Natural killer cell treated with Interleukin-12 subunit alpha and Interleukin-12 subunit beta and Interleukin-15 and Interleukin-18, amount 100 ng/mL, for 72 hours (primary cell): ENCODE results near the gene ADAM17. TPM values are rescaled to one million over a fixed set of nuclear protein-coding genes. Genes with fewer than 3 reads are reported as not detected.
"Not testable (repeated sequence)": the region's sequence is repeated elsewhere in the genome, so short reads cannot be mapped to it uniquely, and the experiment has no call there.

Experiments used
- ATAC-seq, 2 donors: fragments of 150-1000 bp; cut with Tn5 transposase in 1 of 2; sonication (Bioruptor Pico), chemical (Tn5 transposase) in 1 of 2; 2 replicates each; pipeline ENCODE4 v1.10.0; 2021
- DNase-seq: peaks from one replicate; pipeline ENCODE4 v3.0.0; 2022; ENCODE audit warnings: low spot score
- H3K27ac Mint-ChIP-seq, 2 donors: 1 replicate in 1 of 2; 2 replicates in 1 of 2; pipeline ENCODE4 v1.8.0; 2022; ENCODE audit warnings: mixed read lengths in 2 of 2, mild to moderate bottlenecking in 1 of 2, moderate library complexity in 1 of 2
- H3K27me3 Mint-ChIP-seq, 2 donors: 1 replicate in 1 of 2; 2 replicates in 1 of 2; pipeline ENCODE4 v1.8.0; 2022; ENCODE audit warnings: mixed read lengths in 2 of 2
- H3K36me3 Mint-ChIP-seq: one replicate; pipeline ENCODE4 v1.8.0; 2022; ENCODE audit warnings: mixed read lengths
- H3K4me1 Mint-ChIP-seq, 2 donors: 1 replicate in 1 of 2; 2 replicates in 1 of 2; pipeline ENCODE4 v1.8.0; 2022; ENCODE audit warnings: low read depth in 2 of 2, mixed read lengths in 2 of 2, mild to moderate bottlenecking in 1 of 2
- H3K4me3 Mint-ChIP-seq: one replicate; pipeline ENCODE4 v1.8.0; 2022; ENCODE audit warnings: mixed read lengths
- H3K9me3 Mint-ChIP-seq: 2 replicates; pipeline ENCODE4 v1.8.0; 2022; ENCODE audit warnings: mixed read lengths
- total RNA-seq, 2 donors: library from RNA; stranded (reverse); gene quantifications; one replicate each; pipeline ENCODE4 v1.2.3, GENCODE V29; 2022

The ADAM17 gene
- total RNA-seq, 2 donors from 2014 or later, result 62.1 to 85.1 TPM

DNA sequence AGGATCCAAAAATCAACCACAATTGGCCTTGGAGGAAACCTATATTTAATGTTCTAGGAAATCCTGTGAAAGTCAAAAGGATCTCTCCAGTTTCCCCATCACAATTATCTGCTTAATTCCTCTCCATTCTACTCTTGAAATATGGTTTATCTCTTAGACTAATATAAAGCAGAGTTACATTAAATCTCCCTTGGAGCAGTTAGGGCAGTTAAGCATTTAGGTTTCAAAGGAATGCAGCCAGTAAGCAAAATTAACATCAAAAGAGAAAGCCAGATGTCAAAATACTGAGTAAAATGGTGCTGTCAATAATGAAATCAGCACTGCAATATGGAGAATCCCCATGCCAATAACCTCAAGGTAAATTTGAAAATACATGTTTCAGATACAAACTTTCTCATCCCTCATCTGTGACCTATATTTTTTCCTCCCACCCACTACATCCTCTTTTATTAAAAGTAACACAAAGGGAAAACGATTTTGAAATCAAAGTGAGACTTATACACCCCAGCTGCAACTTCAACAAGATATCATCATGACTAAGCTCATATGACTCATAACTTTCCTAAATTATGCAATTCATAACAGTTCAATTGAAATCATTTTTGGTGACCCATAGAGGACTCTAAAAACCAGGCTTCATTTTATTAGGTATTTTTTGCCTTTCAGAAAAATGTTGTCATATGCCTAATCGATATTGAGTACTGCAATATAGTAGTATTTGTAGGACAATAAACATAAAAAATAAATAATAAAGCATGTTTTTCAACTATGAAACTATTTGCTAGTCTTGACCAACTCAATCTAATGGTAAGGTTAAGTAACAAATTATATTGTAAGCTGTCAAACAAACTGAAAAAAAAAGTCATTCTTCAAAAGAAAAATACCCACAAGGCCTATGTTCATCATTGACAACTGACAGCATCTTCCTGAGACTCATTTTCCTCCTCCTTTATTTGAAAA lies 3.1 kb downstream of the ADAM17 start:
- Mint-ChIP-seq H3K9me3 (no peaks in the 10 kb centered on the region), H3K4me3 (peak overlapping the region; percentile 95), H3K4me1 (peaks cover 58 to 68% of the 10 kb centered on the region in 2 donors), H3K27ac (peak overlapping the region; percentile 94), H3K27me3 (no peaks in the 10 kb centered on the region), H3K36me3 (peaks cover 15% of the 10 kb centered on the region)
- DNase-seq (no peak), ATAC-seq (peak; percentile 28 to 64)

DNA sequence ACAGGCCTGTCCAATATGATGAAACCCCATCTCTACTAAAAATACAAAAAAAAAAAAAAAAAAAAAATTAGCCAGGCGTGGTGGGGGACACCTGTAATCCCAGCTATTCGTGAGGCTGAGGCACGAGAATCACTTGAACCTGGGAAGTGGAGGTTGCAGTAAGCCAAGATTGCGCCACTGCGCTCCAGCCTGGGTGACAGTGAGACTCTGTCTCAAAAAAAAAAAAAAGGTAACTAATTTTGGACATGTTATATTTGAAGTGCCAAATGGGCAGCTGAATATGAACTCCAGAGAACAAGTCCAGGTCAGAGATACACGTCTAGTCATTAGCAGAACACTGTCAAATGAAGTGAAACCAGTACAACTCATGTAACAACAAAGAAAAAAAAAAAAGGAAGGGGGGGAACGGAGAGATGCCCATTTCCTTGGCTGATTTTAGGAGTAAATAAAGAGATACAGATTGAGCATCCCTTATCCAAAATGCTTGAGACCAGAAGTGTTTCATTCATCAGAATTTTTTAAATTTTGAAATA lies 4.7 kb downstream of the ADAM17 start:
- DNase-seq, H3K9me3 Mint-ChIP-seq, ATAC-seq, H3K27me3 Mint-ChIP-seq: not testable (repeated sequence)
- H3K4me1 Mint-ChIP-seq, result peaks cover 63 to 71% of the 10 kb centered on the region in 2 donors
- peak overlapping the region; percentile 95 for H3K4me3 Mint-ChIP-seq
- H3K27ac Mint-ChIP-seq, result peak overlapping the region; percentile 94
- H3K36me3 Mint-ChIP-seq, result peaks cover 15% of the 10 kb centered on the region

DNA sequence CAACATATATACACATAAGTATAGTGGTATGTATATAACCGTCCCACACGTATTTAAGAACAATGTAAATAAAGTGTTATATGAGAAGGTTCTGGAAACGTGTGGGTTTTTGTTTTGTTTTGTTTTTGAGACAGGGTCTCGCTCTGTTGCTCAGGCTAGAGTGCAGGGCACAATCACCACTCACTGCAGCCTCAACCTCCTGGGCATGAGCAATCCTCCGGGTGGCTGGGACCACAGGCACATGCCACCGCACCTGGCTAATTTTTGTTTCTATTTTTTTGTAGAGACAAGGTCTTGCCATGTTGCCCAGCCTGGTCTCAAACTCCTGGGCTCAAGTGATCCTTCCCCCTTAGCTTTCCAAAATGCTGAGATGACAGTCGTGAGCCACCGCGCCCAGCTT lies 6.2 kb downstream of the ADAM17 start:
- Mint-ChIP-seq H3K9me3 (no peaks in the 10 kb centered on the region), H3K27ac (peak overlapping the region; percentile 85 to 94), H3K4me3 (peak overlapping the region; percentile 63), H3K36me3 (peaks cover 7% of the 10 kb centered on the region), H3K4me1 (peaks cover 68 to 75% of the 10 kb centered on the region in 2 donors), H3K27me3 (no peaks in the 10 kb centered on the region)
- no peak for DNase-seq
- ATAC-seq, result no peak

DNA sequence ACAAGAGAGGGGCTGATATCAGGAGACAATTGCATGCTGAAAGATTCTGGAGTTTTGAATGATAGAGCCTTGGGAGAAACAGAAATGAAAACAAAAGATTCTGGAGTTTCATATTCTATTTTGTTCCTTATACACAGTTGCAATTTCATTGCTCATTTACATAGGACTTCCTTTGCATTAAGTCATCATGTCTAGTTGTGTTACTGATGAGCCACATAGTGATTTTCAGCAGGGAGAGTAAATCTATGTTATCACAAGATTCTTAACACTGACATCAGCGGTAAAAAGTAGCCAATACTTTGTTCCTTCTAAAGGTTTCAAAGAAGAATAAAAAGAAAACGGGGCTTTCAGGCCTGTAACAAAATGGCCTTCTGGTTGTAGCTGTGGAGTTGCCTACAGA lies 7.1 kb downstream of the ADAM17 start:
- ATAC-seq, result peak; percentile 81 to 85
- Mint-ChIP-seq H3K4me3 (peak overlapping the region; percentile 82), H3K27ac (peak overlapping the region; percentile 85 to 94), H3K36me3 (peaks cover 7% of the 10 kb centered on the region), H3K4me1 (peaks cover 65 to 77% of the 10 kb centered on the region in 2 donors), H3K9me3 (no peaks in the 10 kb centered on the region), H3K27me3 (no peaks in the 10 kb centered on the region)
- DNase-seq, result no peak

DNA sequence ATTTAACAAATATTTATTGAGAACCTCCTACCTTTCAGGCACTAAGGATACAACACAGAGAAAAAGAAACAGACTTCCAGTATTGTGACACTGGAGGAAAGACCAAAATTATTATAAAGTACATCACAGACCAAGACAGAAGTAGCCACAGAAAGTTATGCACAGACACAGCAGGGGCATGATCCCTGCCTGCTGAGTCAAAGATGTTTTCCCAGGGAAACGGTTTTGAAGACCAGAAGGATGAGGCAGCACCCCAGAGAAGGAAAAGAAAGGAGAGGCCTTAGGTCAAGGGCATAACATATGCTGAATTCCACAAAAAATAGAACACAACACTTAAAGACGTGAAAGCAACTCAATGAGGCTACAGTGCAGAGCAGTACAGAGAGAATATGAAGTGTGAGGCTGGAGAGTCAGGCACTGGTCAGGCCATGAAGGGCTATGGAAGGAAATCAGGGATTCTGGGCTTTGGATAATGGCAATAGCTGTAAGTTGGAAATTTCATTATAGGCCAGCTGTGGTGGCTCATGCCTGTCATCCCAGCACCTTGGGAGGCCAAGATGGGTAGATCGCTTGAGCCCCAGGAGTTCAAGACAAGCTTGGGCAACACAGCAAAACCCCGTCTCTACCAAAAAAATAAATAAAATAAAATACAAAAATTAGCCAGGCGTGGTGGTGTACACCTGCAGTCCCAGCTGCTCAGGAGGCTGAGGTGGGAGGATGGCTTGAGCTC lies 8.2 kb downstream of the ADAM17 start:
- H3K36me3 Mint-ChIP-seq, result peaks cover 5% of the 10 kb centered on the region
- H3K27ac Mint-ChIP-seq, result peak overlapping the region; percentile 85 to 94
- H3K9me3 Mint-ChIP-seq, result no peaks in the 10 kb centered on the region
- no peak for ATAC-seq
- peaks cover 62 to 70% of the 10 kb centered on the region in 2 donors for H3K4me1 Mint-ChIP-seq
- no peak for DNase-seq
- no peaks in the 10 kb centered on the region for H3K27me3 Mint-ChIP-seq
- peak overlapping the region; percentile 82 for H3K4me3 Mint-ChIP-seq

DNA sequence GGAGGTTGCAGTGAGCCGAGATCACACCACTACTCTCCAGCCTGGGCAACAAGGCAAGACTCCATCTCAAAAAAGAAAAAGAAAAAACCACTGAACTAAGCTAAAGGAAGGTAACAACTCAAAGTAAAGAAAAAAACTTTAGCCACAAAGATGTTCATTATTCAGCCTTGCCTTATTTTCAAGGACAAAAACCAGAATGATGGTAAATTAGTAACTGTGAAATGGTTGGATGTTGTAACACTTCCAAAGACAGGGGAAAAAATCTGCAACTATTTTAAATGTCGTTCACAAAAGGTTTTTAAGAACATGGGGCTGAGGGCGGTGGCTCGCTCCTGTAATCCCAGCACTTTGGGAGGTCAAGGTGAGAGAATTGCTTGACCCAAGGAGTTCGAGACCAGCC lies 10.1 kb downstream of the ADAM17 start:
- no peak for DNase-seq

DNA sequence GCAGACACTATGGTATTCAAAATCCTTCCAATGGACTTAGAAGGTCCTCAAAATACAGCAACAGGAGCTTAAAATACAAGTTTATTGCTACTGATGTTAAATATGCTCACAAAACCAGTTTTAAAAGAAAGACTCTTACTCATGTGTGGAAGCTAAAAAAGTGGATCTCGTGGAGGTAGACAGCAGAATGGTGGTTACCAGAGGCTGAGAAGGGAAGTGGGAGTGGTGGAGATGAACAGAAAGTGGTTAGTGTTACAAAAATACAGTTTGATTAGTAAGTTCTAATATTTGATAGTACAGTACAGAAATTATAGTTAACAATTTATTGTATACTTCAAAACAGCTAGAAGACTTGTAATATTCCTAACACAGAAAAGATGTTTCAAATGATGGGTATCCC lies 12.1 kb downstream of the ADAM17 start:
- ATAC-seq, result no peak
- Mint-ChIP-seq H3K4me1 (peaks cover 52 to 59% of the 10 kb centered on the region in 2 donors), H3K36me3 (no peaks in the 10 kb centered on the region), H3K4me3 (peak overlapping the region; percentile 67), H3K27ac (peak overlapping the region; percentile 62 to 94), H3K9me3 (no peaks in the 10 kb centered on the region), H3K27me3 (no peaks in the 10 kb centered on the region)
- DNase-seq, result no peak

More for the DNA sequence above, 10.1 kb downstream of the ADAM17 start:
- no peaks in the 10 kb centered on the region for H3K27me3 Mint-ChIP-seq
- H3K27ac Mint-ChIP-seq, result peak overlapping the region; percentile 62 to 94
- H3K36me3 Mint-ChIP-seq, result no peaks in the 10 kb centered on the region
- no peaks in the 10 kb centered on the region for H3K9me3 Mint-ChIP-seq
- peaks cover 54 to 60% of the 10 kb centered on the region in 2 donors for H3K4me1 Mint-ChIP-seq
- ATAC-seq, result no peak
- peak overlapping the region; percentile 41 for H3K4me3 Mint-ChIP-seq

DNA sequence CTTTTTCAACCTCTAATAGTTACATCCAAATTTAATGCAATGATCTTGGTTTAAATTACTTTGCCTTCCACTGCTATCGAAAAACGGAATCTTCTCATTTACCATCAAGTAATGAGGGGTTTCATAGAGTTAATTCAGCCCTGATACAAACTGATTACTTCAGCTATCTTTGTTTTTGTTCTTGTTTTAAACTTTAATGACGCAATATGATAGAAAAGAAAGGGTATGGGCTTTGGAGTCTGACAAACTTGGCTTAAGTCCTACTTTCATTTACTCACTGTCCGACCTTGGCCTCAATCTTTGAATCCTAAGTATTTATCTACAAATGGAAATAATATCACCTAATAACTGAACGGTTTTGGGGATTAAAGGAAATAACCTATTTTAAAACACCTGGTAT lies 16.1 kb downstream of the ADAM17 start:
- ATAC-seq (no peak), DNase-seq (no peak)
- Mint-ChIP-seq H3K4me1 (peaks cover 40% of the 10 kb centered on the region in 2 donors), H3K27me3 (no peaks in the 10 kb centered on the region), H3K36me3 (no peaks in the 10 kb centered on the region), H3K27ac (no peak overlapping the region), H3K4me3 (no peak overlapping the region), H3K9me3 (no peaks in the 10 kb centered on the region)

DNA sequence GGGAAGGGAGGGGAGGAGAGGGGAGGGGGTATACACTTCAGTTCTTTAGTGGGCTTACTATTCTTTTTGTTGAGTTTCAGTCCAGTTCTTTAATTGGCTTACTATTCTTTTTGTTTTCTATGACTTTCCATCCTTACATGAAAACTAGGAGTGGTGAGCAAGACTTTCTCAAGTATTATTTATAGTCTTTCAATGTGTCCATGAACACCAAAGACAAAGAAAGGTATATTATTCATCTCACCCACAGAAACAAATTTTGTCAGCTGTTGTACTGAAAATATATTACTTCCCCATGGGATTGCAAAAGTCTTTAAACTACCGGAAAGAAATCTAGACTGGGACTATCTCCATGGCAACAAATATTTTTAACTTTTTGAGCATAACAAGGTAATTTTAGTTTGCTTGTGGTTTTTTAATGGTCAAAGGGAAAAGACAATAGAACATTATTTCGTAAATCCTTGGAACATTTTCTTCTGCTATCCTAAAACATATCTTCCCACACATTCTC lies 17.6 kb downstream of the ADAM17 start:
- H3K27me3 Mint-ChIP-seq, result no peaks in the 10 kb centered on the region
- H3K4me1 Mint-ChIP-seq, result peaks cover 35% of the 10 kb centered on the region in 2 donors
- peak overlapping the region in 1 of 2 donors; percentile 69 for H3K27ac Mint-ChIP-seq
- ATAC-seq, result no peak
- no peak overlapping the region for H3K4me3 Mint-ChIP-seq
- H3K9me3 Mint-ChIP-seq, result no peaks in the 10 kb centered on the region
- no peaks in the 10 kb centered on the region for H3K36me3 Mint-ChIP-seq
- DNase-seq, result no peak

DNA sequence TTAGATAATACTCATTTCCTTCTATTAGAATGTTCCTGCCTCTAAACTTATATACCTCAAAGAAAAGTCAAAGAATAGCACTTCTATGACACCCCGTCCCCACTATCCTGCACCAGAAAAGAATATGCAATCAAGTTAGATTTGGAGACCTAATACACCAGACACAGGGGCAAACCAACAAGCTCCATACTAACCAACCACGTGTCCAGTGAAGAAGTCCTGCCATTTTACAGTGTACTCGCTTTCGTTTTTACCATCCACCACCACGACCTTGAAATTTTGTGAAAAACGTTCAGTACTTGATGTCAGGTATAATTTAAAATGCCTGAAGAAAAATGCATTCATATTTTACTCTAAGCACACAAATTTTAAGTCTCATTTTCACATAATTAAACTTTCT lies 19.1 kb downstream of the ADAM17 start:
- DNase-seq (no peak), ATAC-seq (no peak)
- no peaks in the 10 kb centered on the region for H3K27me3 Mint-ChIP-seq
- H3K27ac Mint-ChIP-seq, result peak overlapping the region; percentile 6 to 69
- no peaks in the 10 kb centered on the region for H3K36me3 Mint-ChIP-seq
- peaks cover 34 to 35% of the 10 kb centered on the region in 2 donors for H3K4me1 Mint-ChIP-seq
- no peak overlapping the region for H3K4me3 Mint-ChIP-seq
- H3K9me3 Mint-ChIP-seq, result no peaks in the 10 kb centered on the region

DNA sequence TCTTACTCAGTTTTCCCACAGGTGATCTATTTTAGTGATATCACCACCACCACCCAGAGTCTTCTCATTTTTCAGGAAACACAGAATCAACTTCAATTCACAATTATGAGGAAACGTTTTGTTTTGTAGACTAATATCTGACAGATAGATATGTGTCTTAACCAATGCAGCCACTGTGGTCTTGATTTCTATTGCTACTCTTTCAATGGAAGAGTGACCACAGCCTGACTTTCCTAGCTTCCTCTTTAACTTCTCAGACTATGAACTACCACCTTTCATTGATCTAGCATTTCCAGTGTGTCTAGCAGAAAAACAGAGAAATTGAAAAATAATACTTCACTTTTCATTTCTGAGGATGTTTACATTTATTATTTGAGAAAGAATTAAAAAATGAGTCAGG lies 20.5 kb downstream of the ADAM17 start:
- H3K27me3 Mint-ChIP-seq, result no peaks in the 10 kb centered on the region
- no peaks in the 10 kb centered on the region for H3K36me3 Mint-ChIP-seq
- DNase-seq (no peak), ATAC-seq (no peak)
- no peaks in the 10 kb centered on the region for H3K9me3 Mint-ChIP-seq
- no peak overlapping the region for H3K4me3 Mint-ChIP-seq
- H3K27ac Mint-ChIP-seq, result peak overlapping the region; percentile 12 to 14
- H3K4me1 Mint-ChIP-seq, result peaks cover 30 to 31% of the 10 kb centered on the region in 2 donors

DNA sequence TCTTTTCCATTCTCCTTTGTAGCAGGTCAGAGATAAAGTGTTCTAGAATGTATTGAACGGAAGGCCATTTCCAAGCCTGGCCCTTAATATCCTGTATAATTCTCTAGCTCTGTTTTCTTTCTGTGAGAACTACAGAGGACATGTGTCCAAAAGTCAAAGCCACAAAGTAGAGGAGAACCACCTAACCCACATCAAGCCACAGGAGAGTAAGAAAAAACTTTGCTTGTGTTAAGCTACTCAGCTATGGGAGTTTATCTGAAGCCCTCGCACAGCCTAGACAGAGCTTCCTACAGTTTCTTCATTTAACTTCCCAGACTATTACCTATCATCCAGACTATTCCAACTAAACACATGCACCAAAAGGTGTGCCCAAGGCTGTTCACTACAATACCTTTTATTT lies 22.0 kb downstream of the ADAM17 start:
- Mint-ChIP-seq H3K36me3 (no peaks in the 10 kb centered on the region), H3K27me3 (no peaks in the 10 kb centered on the region), H3K4me1 (peaks cover 22 to 27% of the 10 kb centered on the region in 2 donors), H3K27ac (no peak overlapping the region), H3K9me3 (no peaks in the 10 kb centered on the region), H3K4me3 (no peak overlapping the region)
- no peak for DNase-seq
- ATAC-seq, result no peak

DNA sequence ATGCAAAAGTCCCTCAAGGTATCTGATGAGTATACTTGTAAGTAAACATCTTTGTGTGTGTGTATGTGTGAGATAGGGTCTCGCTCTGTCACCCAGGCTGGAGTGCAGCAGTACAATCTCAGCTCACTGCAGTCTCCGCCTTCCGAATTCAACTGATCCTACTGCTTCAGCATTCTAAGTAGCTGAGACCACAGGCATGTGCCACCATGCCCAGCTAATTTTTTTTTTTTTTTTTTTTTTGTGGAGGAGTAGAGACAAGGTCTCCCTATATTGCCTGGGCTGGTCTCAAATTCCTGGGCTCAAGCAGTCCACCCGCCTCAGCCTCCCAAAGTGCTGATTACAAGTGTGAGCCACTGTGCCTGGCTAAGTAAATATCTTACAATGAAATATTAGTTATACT lies 23.2 kb downstream of the ADAM17 start:
- ATAC-seq, result no peak
- Mint-ChIP-seq H3K9me3 (no peaks in the 10 kb centered on the region), H3K27me3 (no peaks in the 10 kb centered on the region), H3K4me1 (peaks cover 20 to 27% of the 10 kb centered on the region in 2 donors), H3K36me3 (peaks cover 5% of the 10 kb centered on the region), H3K27ac (no peak overlapping the region), H3K4me3 (no peak overlapping the region)
- DNase-seq, result no peak
